Measurements from ENCODE around the gene F2R.
"Not testable (repeated sequence)": the region's sequence is repeated elsewhere in the genome, so short reads cannot be mapped to it uniquely, and the experiment has no call there.

F2R gene

DNA sequence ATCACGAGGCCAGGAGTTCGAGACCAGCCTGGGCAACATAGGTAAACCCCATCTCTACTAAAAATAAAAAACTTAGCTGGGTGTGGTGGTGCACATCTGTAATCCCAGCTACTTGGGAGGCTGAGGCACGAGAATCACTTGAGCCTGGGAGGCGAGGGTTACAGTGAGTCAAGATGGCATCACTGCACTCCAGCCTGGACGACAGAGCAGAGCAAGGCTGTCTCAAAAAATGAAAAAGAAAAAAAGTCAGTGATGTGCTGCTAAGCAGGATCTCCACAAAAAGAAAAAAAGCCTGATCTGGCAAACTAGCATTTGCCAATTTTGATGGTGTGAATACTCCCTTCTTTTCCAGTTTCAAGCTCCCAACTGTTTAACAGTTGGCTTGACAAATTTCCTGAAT is 21.9 kb downstream of the F2R start:
- no peak overlapping the region for H3K27ac ChIP-seq (ENCODE audit: low read length)
- H3K9me3 ChIP-seq (ENCODE audit: control insufficient read depth in 2 of 2, low read length in 2 of 2), result no peaks in the 10 kb centered on the region

DNA sequence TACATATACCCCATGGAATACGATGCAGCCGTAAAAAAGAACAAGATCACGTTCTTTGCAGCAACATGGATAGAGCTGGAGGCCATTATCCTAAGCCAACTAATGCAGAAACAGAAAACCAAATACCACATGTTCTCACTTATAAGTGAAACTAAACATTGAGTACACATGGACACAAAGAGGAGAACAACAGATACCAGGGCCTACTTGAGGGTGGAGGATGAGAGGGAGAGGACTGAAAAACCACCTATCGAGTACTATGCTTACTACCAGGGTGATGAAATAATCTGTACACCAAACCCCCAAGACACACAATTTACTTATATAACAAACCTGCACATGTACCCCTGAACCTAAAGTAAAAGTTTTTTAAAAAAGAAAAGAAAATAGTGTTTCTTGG is 25.6 kb downstream of the F2R start:
- not testable (repeated sequence) for H3K9me3 ChIP-seq (ENCODE audit: control insufficient read depth in 2 of 2, low read length in 2 of 2); H3K9ac ChIP-seq (ENCODE audit: low read length in 2 of 2); H3K4me3 ChIP-seq (ENCODE audit: low read length in 2 of 2); H3K27ac ChIP-seq (ENCODE audit: low read length); H3K27me3 ChIP-seq (ENCODE audit: control insufficient read depth in 1 of 2, insufficient read depth in 2 of 2, low read length in 2 of 2); H3K4me1 ChIP-seq (ENCODE audit: control insufficient read depth, insufficient read depth, low read length); H3K36me3 ChIP-seq (ENCODE audit: control insufficient read depth in 2 of 2, insufficient read depth in 2 of 2, low read length in 2 of 2)

More for the DNA sequence above, 21.9 kb downstream of the F2R start:
- Histone ChIP-seq H3K27me3 (ENCODE audit: control insufficient read depth in 1 of 2, insufficient read depth in 2 of 2, low read length in 2 of 2) (no peaks in the 10 kb centered on the region), H3K36me3 (ENCODE audit: control insufficient read depth in 2 of 2, insufficient read depth in 2 of 2, low read length in 2 of 2) (no peaks in the 10 kb centered on the region), H3K4me3 (ENCODE audit: low read length in 2 of 2) (no peak overlapping the region), H3K4me1 (ENCODE audit: control insufficient read depth, insufficient read depth, low read length) (no peaks in the 10 kb centered on the region), H3K9ac (ENCODE audit: low read length in 2 of 2) (no peak overlapping the region)

DNA sequence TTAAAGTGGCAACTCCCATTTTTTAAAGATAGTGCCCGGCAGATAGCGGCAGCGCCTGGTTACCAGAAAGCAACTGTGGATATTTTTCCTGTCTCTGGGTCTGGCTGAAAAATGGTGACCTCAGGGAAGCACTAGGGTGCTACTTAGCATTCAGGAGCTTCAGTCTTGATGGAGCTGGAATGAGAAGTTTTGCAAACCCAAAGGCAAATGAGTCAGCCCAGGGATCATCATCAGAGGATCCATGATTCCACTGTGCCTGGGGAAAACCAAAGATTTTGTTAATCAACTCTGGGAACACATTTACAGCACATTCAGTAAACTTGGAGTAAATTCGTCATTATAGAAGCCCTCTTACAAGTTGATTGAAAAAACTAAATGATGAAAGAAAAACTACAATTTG is 26.7 kb downstream of the F2R start:
- Histone ChIP-seq H3K4me3 (ENCODE audit: low read length in 2 of 2) (no peak overlapping the region), H3K36me3 (ENCODE audit: control insufficient read depth in 2 of 2, insufficient read depth in 2 of 2, low read length in 2 of 2) (no peaks in the 10 kb centered on the region), H3K4me1 (ENCODE audit: control insufficient read depth, insufficient read depth, low read length) (no peaks in the 10 kb centered on the region), H3K27ac (ENCODE audit: low read length) (no peak overlapping the region), H3K9ac (ENCODE audit: low read length in 2 of 2) (no peak overlapping the region), H3K9me3 (ENCODE audit: control insufficient read depth in 2 of 2, low read length in 2 of 2) (no peaks in the 10 kb centered on the region), H3K27me3 (ENCODE audit: control insufficient read depth in 1 of 2, insufficient read depth in 2 of 2, low read length in 2 of 2) (no peaks in the 10 kb centered on the region)

DNA sequence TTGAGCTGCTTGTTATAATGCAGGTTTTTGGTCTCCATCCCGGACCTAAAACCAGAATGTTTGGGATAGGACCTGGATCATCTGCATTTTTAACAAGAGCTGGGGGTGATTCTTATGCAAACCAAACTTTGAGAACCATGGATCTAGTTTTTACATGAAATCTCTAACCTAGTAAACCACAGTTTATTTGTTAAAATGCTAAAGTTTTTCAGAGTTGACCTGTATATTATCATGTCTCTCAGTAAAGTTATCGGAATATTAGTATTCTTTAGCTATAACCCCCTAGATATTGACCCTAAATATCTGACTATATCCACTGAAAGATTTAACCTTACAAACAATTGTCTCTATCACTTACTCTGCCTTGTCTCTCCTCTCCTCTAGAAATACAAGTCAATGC is 28.7 kb downstream of the F2R start:
- no peak overlapping the region for H3K9ac ChIP-seq (ENCODE audit: low read length in 2 of 2)
- H3K9me3 ChIP-seq (ENCODE audit: control insufficient read depth in 2 of 2, low read length in 2 of 2), result no peaks in the 10 kb centered on the region
- H3K27ac ChIP-seq (ENCODE audit: low read length), result no peak overlapping the region
- no peaks in the 10 kb centered on the region for H3K27me3 ChIP-seq (ENCODE audit: control insufficient read depth in 1 of 2, insufficient read depth in 2 of 2, low read length in 2 of 2)
- H3K4me3 ChIP-seq (ENCODE audit: low read length in 2 of 2), result no peak overlapping the region
- no peaks in the 10 kb centered on the region for H3K36me3 ChIP-seq (ENCODE audit: control insufficient read depth in 2 of 2, insufficient read depth in 2 of 2, low read length in 2 of 2)
- no peaks in the 10 kb centered on the region for H3K4me1 ChIP-seq (ENCODE audit: control insufficient read depth, insufficient read depth, low read length)

DNA sequence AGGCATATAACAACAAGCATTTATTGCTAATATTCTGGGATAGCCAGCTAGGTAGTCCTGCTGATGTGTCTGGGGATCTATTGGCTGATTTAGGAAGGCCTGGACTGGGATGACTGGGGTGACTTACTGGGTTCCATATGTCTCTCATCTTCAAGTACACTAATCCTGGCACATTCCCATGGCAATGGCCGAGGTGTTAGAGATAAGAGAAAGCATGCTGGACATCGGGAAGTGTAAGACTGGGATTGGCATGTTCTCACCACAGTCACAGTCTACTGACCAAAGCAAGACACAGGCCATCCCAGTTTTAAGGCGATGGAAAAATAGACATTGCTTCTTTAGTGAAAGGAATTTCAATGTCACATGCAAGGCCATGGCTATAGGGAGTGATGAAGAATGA is 29.7 kb downstream of the F2R start:
- Histone ChIP-seq H3K9ac (ENCODE audit: low read length in 2 of 2) (no peak overlapping the region), H3K9me3 (ENCODE audit: control insufficient read depth in 2 of 2, low read length in 2 of 2) (no peaks in the 10 kb centered on the region), H3K36me3 (ENCODE audit: control insufficient read depth in 2 of 2, insufficient read depth in 2 of 2, low read length in 2 of 2) (no peaks in the 10 kb centered on the region)

DNA sequence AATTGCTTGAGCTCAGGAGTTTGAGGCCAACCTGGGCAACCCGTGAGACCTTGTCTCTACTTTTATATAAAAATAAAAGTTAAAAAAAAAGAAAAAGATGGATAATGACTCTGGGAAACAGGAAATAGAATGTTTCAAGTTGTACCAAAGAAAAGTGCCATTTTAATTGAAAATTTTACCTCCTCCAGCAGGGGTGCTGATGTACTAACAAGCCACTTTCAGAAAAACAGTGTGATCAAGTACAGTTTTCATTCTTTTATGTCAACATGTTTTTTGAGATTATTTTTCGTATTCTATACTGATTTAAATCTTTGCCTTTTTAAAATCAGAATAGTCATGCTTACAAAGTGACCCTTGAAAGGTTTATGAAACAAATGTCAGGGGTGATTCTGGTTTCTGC is 30.8 kb downstream of the F2R start:
- Histone ChIP-seq H3K9ac (ENCODE audit: low read length in 2 of 2) (no peak overlapping the region), H3K4me1 (ENCODE audit: control insufficient read depth, insufficient read depth, low read length) (no peaks in the 10 kb centered on the region), H3K27me3 (ENCODE audit: control insufficient read depth in 1 of 2, insufficient read depth in 2 of 2, low read length in 2 of 2) (no peaks in the 10 kb centered on the region), H3K4me3 (ENCODE audit: low read length in 2 of 2) (no peak overlapping the region), H3K36me3 (ENCODE audit: control insufficient read depth in 2 of 2, insufficient read depth in 2 of 2, low read length in 2 of 2) (no peaks in the 10 kb centered on the region), H3K27ac (ENCODE audit: low read length) (no peak overlapping the region), H3K9me3 (ENCODE audit: control insufficient read depth in 2 of 2, low read length in 2 of 2) (no peaks in the 10 kb centered on the region)

More for the DNA sequence above, 29.7 kb downstream of the F2R start:
- Histone ChIP-seq H3K4me1 (ENCODE audit: control insufficient read depth, insufficient read depth, low read length) (no peaks in the 10 kb centered on the region), H3K27me3 (ENCODE audit: control insufficient read depth in 1 of 2, insufficient read depth in 2 of 2, low read length in 2 of 2) (no peaks in the 10 kb centered on the region), H3K27ac (ENCODE audit: low read length) (no peak overlapping the region), H3K4me3 (ENCODE audit: low read length in 2 of 2) (no peak overlapping the region)

DNA sequence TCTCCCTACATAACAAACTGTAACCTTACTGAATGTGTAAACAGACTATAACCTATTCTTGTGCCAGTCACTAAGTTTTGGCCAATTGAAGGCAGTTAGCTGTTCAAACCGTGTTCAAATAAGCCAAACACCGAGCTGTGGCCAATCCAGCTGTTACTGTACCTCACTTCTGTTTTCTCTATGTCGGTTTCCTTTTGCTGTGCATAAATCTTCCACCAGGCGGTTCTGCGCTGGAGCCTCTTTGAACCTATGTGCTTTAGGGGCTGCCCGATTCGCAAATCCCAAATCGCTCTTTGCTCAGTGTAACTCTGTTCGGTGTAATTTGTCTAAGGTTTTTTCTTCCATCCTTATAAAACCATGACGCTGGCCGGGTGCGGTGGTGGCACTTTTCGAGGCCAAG is 31.8 kb downstream of the F2R start:
- H3K36me3 ChIP-seq (ENCODE audit: control insufficient read depth in 2 of 2, insufficient read depth in 2 of 2, low read length in 2 of 2), result no peaks in the 10 kb centered on the region
- H3K27ac ChIP-seq (ENCODE audit: low read length), result no peak overlapping the region
- H3K27me3 ChIP-seq (ENCODE audit: control insufficient read depth in 1 of 2, insufficient read depth in 2 of 2, low read length in 2 of 2), result no peaks in the 10 kb centered on the region
- no peak overlapping the region for H3K4me3 ChIP-seq (ENCODE audit: low read length in 2 of 2)
- no peaks in the 10 kb centered on the region for H3K4me1 ChIP-seq (ENCODE audit: control insufficient read depth, insufficient read depth, low read length)
- H3K9ac ChIP-seq (ENCODE audit: low read length in 2 of 2), result no peak overlapping the region
- no peaks in the 10 kb centered on the region for H3K9me3 ChIP-seq (ENCODE audit: control insufficient read depth in 2 of 2, low read length in 2 of 2)

DNA sequence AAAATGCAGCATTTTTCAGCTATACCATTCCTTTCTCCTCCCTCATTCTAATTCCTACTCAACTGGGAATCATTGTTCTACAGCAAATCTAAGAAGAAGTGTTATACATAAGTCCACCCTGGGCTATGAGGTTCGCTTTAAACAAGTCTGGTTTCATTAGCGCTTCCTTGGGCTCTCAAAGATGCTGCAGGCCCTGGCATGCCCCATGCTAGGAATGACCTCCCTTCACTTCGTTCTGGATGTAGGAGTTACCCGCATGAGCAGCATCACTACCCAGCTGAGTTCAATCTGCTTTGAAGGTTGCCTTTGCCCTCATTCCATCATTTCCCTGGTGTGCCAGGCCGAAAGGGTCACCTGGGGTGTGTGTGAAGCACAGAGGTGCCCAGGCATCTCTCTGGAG is 35.4 kb downstream of the F2R start:
- Histone ChIP-seq H3K4me1 (ENCODE audit: control insufficient read depth, insufficient read depth, low read length) (no peaks in the 10 kb centered on the region), H3K27me3 (ENCODE audit: control insufficient read depth in 1 of 2, insufficient read depth in 2 of 2, low read length in 2 of 2) (no peaks in the 10 kb centered on the region), H3K9me3 (ENCODE audit: control insufficient read depth in 2 of 2, low read length in 2 of 2) (no peaks in the 10 kb centered on the region), H3K36me3 (ENCODE audit: control insufficient read depth in 2 of 2, insufficient read depth in 2 of 2, low read length in 2 of 2) (no peaks in the 10 kb centered on the region), H3K4me3 (ENCODE audit: low read length in 2 of 2) (no peak overlapping the region), H3K27ac (ENCODE audit: low read length) (no peak overlapping the region), H3K9ac (ENCODE audit: low read length in 2 of 2) (no peak overlapping the region)

DNA sequence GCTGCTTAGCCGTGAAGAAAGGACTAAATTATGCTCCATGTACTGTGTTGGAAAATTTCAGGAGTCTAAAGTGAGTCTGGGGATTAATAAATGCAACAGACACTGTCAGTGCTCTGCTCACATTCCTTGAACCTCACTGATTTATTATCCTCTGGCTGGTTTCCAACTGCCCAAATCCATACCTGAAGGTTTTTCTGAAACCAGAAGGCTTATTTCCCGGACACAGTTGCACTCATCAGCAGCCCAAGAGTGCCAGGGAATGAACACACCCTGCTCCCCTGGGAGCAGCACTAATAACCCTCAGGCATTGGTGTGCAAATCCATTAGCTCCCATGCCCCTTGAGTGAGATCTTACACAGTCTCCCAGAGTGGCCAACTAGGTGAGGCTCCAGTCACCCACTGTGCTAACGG is 38.7 kb downstream of the F2R start:
- Histone ChIP-seq H3K9ac (ENCODE audit: low read length in 2 of 2) (no peak overlapping the region), H3K36me3 (ENCODE audit: control insufficient read depth in 2 of 2, insufficient read depth in 2 of 2, low read length in 2 of 2) (no peaks in the 10 kb centered on the region), H3K4me1 (ENCODE audit: control insufficient read depth, insufficient read depth, low read length) (no peaks in the 10 kb centered on the region), H3K4me3 (ENCODE audit: low read length in 2 of 2) (no peak overlapping the region), H3K9me3 (ENCODE audit: control insufficient read depth in 2 of 2, low read length in 2 of 2) (no peaks in the 10 kb centered on the region), H3K27ac (ENCODE audit: low read length) (no peak overlapping the region), H3K27me3 (ENCODE audit: control insufficient read depth in 1 of 2, insufficient read depth in 2 of 2, low read length in 2 of 2) (no peaks in the 10 kb centered on the region)

DNA sequence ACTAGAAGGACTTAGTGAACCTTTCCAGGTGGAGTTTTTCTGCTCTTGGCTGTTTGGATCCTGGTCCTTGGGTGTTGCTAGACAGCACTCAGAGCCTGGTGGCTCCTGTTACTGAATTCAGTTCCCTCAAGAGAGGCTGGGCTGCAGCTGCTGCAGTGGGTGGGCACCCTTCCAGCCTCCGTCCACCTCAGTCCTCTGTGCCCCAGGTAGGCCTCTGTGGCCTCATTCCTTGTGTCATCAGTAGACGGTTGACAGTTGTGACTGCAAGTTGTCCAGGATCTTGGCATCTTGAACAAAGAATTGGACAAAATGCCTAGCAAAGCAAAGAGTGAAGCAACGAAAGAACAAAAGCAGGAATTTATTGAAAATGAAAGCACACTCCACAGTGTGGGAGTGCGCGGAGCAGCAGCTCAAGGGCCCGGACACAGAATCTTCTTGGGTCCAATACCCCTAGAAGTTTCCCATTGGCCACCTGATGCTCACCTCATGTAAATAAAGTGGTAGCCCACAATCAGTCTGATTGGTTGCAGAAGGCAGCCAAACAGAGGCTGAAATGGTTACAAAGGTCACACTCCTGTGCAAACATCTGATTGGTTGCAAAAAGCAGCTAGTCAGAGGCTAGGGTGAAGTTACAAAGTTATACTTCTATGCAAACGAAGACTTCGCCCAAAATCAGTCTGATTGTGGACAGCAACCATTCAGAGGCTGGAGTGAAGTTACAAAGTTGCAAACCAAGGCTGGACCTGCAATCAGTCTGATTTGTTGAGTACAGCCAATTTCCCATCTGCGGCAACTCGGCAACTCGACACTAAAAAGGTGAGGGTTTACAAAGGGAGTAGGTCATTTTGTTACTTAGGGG is 40.1 kb downstream of the F2R start:
- Histone ChIP-seq H3K27ac (ENCODE audit: low read length) (no peak overlapping the region), H3K36me3 (ENCODE audit: control insufficient read depth in 2 of 2, insufficient read depth in 2 of 2, low read length in 2 of 2) (no peaks in the 10 kb centered on the region), H3K27me3 (ENCODE audit: control insufficient read depth in 1 of 2, insufficient read depth in 2 of 2, low read length in 2 of 2) (no peaks in the 10 kb centered on the region), H3K4me3 (ENCODE audit: low read length in 2 of 2) (no peak overlapping the region), H3K9me3 (ENCODE audit: control insufficient read depth in 2 of 2, low read length in 2 of 2) (no peaks in the 10 kb centered on the region), H3K4me1 (ENCODE audit: control insufficient read depth, insufficient read depth, low read length) (no peaks in the 10 kb centered on the region), H3K9ac (ENCODE audit: low read length in 2 of 2) (no peak overlapping the region)

DNA sequence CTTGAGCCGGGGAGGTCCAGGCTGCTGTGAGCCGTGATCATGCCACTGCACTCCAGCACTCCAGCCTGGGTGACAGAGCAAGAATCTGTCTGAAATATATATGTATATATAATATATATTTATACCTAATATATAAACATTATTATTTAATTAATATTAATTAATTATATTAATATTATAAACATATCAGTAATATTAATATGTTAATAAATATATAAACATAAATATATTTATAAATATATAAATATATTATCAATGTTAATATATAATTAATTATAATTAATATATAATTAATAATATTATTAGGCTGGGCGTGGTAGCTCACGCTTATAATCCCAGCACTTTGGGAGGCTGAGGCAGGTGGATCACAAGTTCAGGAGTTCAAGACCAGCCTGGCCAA is 41.1 kb downstream of the F2R start:
- no peaks in the 10 kb centered on the region for H3K36me3 ChIP-seq (ENCODE audit: control insufficient read depth in 2 of 2, insufficient read depth in 2 of 2, low read length in 2 of 2)
- H3K27me3 ChIP-seq (ENCODE audit: control insufficient read depth in 1 of 2, insufficient read depth in 2 of 2, low read length in 2 of 2), result no peaks in the 10 kb centered on the region
- no peak overlapping the region for H3K9ac ChIP-seq (ENCODE audit: low read length in 2 of 2)
- H3K4me3 ChIP-seq (ENCODE audit: low read length in 2 of 2), result no peak overlapping the region
- H3K4me1 ChIP-seq (ENCODE audit: control insufficient read depth, insufficient read depth, low read length), result no peaks in the 10 kb centered on the region
- no peaks in the 10 kb centered on the region for H3K9me3 ChIP-seq (ENCODE audit: control insufficient read depth in 2 of 2, low read length in 2 of 2)
- H3K27ac ChIP-seq (ENCODE audit: low read length), result no peak overlapping the region

Measured in stomach smooth muscle (tissue), 2 donors.